ENCODE data around the gene SLC6A13.

GRCh38 chr12:262817-263216 lies at the start of gene SLC6A13:
- TF ChIP-seq, protein P1, sequence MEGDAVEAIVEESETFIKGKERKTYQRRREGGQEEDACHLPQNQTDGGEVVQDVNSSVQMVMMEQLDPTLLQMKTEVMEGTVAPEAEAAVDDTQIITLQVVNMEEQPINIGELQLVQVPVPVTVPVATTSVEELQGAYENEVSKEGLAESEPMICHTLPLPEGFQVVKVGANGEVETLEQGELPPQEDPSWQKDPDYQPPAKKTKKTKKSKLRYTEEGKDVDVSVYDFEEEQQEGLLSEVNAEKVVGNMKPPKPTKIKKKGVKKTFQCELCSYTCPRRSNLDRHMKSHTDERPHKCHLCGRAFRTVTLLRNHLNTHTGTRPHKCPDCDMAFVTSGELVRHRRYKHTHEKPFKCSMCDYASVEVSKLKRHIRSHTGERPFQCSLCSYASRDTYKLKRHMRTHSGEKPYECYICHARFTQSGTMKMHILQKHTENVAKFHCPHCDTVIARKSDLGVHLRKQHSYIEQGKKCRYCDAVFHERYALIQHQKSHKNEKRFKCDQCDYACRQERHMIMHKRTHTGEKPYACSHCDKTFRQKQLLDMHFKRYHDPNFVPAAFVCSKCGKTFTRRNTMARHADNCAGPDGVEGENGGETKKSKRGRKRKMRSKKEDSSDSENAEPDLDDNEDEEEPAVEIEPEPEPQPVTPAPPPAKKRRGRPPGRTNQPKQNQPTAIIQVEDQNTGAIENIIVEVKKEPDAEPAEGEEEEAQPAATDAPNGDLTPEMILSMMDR (IDR thresholded peaks at IDR 0.05) = no peak
- no peak for TF ChIP-seq POLR2A (IDR thresholded peaks at IDR 0.05)

All from uterus (tissue), 2 donors.